ENCODE data around the gene NCAPG2. TPM values are rescaled to one million over a fixed set of nuclear protein-coding genes. Genes with fewer than 3 reads are reported as not detected.

NCAPG2 gene
- total and polyA plus RNA-seq, 3 donors from 2014 or later: 30.2 to 53.9 (median 34.0) TPM

GRCh38 chr7:158720112-158720511 lies 15.5 kb upstream of the NCAPG2 start:
- H3K4me3 ChIP-seq: peak overlapping the region; percentile 13 to 15
- no peaks in the 10 kb centered on the region for H3K36me3 ChIP-seq (ENCODE audit: low read depth, missing control alignments)
- 61 to 67% methylated on average over 9 of the region's 9 CpGs for WGBS, 2 donors
- H3K27me3 ChIP-seq: no peaks in the 10 kb centered on the region
- no peaks in the 10 kb centered on the region for H3K4me1 ChIP-seq
- H3K27ac ChIP-seq: no peak overlapping the region
- TF ChIP-seq POLR2A (IDR thresholded peaks at IDR 0.05) (no peak), CTCF (IDR thresholded peaks at IDR 0.05) (no peak)
- no peaks in the 10 kb centered on the region for H3K9me3 ChIP-seq
- no peak for DNase-seq
- intact Hi-C loops (cut with DNase I; ENCODE audit: low total_unique reads): no loop called here

GRCh38 chr7:158716802-158717201 lies 12.2 kb upstream of the NCAPG2 start:
- Histone ChIP-seq H3K27ac (no peak overlapping the region), H3K36me3 (ENCODE audit: low read depth, missing control alignments) (no peaks in the 10 kb centered on the region), H3K4me3 (no peak overlapping the region), H3K4me1 (no peaks in the 10 kb centered on the region), H3K9me3 (no peaks in the 10 kb centered on the region), H3K27me3 (no peaks in the 10 kb centered on the region)
- intact Hi-C loops (cut with DNase I; ENCODE audit: low total_unique reads): no loop called here
- TF ChIP-seq CTCF (IDR thresholded peaks at IDR 0.05): no peak
- TF ChIP-seq POLR2A (IDR thresholded peaks at IDR 0.05): no peak
- 75 to 84% methylated on average over 1 of the region's 1 CpG for WGBS, 2 donors
- no peak for DNase-seq

- no peaks in the 10 kb centered on the region for H3K36me3 ChIP-seq (ENCODE audit: low read depth, missing control alignments)
- no peak overlapping the region for H3K4me3 ChIP-seq
- H3K27me3 ChIP-seq: no peaks in the 10 kb centered on the region
- no peak overlapping the region for H3K27ac ChIP-seq
- H3K9me3 ChIP-seq: no peaks in the 10 kb centered on the region
- intact Hi-C loops (cut with DNase I; ENCODE audit: low total_unique reads): no loop called here
- WGBS, 2 donors: 62 to 72% methylated on average over 7 of the region's 7 CpGs
- TF ChIP-seq CTCF (IDR thresholded peaks at IDR 0.05): no peak
- no peak for TF ChIP-seq POLR2A (IDR thresholded peaks at IDR 0.05)
- H3K4me1 ChIP-seq: peaks cover 4% of the 10 kb centered on the region
- DNase-seq: no peak
Measured at GRCh38 chr7:158710651-158711102, 6.1 kb upstream of the NCAPG2 start.

GRCh38 chr7:158707610-158708009 lies 3.0 kb upstream of the NCAPG2 start:
- no peak overlapping the region for H3K4me3 ChIP-seq
- no peaks in the 10 kb centered on the region for H3K9me3 ChIP-seq
- 41 to 65% methylated on average over 4 of the region's 4 CpGs for WGBS, 2 donors
- peak; percentile 50 for DNase-seq
- intact Hi-C loops (cut with DNase I; ENCODE audit: low total_unique reads): loop anchor here (10.0 kb wide), 1 partner anchor 117 kb away; the partner anchor contains the start of gene ESYT2
- H3K4me1 ChIP-seq: peaks cover 9% of the 10 kb centered on the region
- H3K36me3 ChIP-seq (ENCODE audit: low read depth, missing control alignments): no peaks in the 10 kb centered on the region
- no peaks in the 10 kb centered on the region for H3K27me3 ChIP-seq
- TF ChIP-seq CTCF (IDR thresholded peaks at IDR 0.05) (no peak), POLR2A (IDR thresholded peaks at IDR 0.05) (no peak)
- no peak overlapping the region for H3K27ac ChIP-seq
